ENCODE data around the gene ELMOD1. TPM values are rescaled to one million over a fixed set of nuclear protein-coding genes. Genes with fewer than 3 reads are reported as not detected.

Gene ELMOD1
- total and polyA plus RNA-seq, 4 donors = 0.14 to 0.42 TPM; not detected in 2

DNA sequence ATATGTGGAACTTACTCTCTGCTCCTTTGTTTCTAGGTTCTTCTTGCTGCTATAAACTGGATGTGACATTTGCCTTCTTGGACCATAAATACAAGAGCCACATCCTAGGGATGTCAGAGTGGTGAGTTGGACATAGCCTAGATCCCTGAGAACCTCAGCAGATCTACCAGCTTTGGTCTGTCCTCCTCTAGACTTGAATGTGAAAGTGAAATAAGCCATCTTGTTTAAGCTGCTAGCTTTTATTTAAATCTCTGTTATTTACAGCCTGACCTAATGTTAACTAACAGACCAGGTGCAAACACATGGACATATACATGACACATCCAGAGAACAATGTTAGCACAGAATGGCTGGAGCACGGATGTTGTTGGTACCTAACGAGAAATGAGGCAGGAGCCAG, 85.0 kb downstream of the ELMOD1 start:
- DNase-seq (ENCODE audit: low spot score) = no peak
- H3K4me3 ChIP-seq (ENCODE audit: low read depth in 1 of 3, low read length in 3 of 3) = no peak overlapping the region
- no peaks in the 10 kb centered on the region for H3K27me3 ChIP-seq (ENCODE audit: control insufficient read depth in 4 of 4, insufficient read depth in 4 of 4, low read length in 3 of 4)
- H3K36me3 ChIP-seq (ENCODE audit: control insufficient read depth in 4 of 4, insufficient read depth in 3 of 4, low read depth in 1 of 4, low read length in 3 of 4) = no peaks in the 10 kb centered on the region
- no peak overlapping the region for H3K9ac ChIP-seq (ENCODE audit: low read depth in 1 of 2, low read length in 2 of 2)
- WGBS = 89% methylated on average over 2 of the region's 2 CpGs
- no peak overlapping the region for H3K27ac ChIP-seq (ENCODE audit: low read depth in 1 of 2, low read length in 2 of 2)
- TF ChIP-seq YY1 (IDR thresholded peaks at IDR 0.05) (no peak), HNF4A (conservative IDR thresholded peaks at IDR 0.05) (no peak), RAD21 (IDR thresholded peaks at IDR 0.05) (no peak), TAF1 (conservative IDR thresholded peaks at IDR 0.05) (no peak), FOXA1 (IDR thresholded peaks at IDR 0.05) (no peak), RXRA (IDR thresholded peaks at IDR 0.05) (no peak), GABPA (IDR thresholded peaks at IDR 0.05 in 1 of 2, conservative IDR thresholded peaks at IDR 0.05 in 1 of 2) (no peak), NR2F2 (IDR thresholded peaks at IDR 0.05) (no peak), EGR1 (IDR thresholded peaks at IDR 0.05; ENCODE audit: low read depth in 2 of 2) (no peak)
- TF ChIP-seq, protein P1, sequence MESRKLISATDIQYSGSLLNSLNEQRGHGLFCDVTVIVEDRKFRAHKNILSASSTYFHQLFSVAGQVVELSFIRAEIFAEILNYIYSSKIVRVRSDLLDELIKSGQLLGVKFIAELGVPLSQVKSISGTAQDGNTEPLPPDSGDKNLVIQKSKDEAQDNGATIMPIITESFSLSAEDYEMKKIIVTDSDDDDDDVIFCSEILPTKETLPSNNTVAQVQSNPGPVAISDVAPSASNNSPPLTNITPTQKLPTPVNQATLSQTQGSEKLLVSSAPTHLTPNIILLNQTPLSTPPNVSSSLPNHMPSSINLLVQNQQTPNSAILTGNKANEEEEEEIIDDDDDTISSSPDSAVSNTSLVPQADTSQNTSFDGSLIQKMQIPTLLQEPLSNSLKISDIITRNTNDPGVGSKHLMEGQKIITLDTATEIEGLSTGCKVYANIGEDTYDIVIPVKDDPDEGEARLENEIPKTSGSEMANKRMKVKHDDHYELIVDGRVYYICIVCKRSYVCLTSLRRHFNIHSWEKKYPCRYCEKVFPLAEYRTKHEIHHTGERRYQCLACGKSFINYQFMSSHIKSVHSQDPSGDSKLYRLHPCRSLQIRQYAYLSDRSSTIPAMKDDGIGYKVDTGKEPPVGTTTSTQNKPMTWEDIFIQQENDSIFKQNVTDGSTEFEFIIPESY (IDR thresholded peaks at IDR 0.05) = no peak
- TF ChIP-seq, protein P2, sequence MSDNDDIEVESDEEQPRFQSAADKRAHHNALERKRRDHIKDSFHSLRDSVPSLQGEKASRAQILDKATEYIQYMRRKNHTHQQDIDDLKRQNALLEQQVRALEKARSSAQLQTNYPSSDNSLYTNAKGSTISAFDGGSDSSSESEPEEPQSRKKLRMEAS (IDR thresholded peaks at IDR 0.05) = no peak
- TF ChIP-seq, protein P3, sequence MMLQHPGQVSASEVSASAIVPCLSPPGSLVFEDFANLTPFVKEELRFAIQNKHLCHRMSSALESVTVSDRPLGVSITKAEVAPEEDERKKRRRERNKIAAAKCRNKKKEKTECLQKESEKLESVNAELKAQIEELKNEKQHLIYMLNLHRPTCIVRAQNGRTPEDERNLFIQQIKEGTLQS (IDR thresholded peaks at IDR 0.05) = no peak
- TF ChIP-seq, protein P4, sequence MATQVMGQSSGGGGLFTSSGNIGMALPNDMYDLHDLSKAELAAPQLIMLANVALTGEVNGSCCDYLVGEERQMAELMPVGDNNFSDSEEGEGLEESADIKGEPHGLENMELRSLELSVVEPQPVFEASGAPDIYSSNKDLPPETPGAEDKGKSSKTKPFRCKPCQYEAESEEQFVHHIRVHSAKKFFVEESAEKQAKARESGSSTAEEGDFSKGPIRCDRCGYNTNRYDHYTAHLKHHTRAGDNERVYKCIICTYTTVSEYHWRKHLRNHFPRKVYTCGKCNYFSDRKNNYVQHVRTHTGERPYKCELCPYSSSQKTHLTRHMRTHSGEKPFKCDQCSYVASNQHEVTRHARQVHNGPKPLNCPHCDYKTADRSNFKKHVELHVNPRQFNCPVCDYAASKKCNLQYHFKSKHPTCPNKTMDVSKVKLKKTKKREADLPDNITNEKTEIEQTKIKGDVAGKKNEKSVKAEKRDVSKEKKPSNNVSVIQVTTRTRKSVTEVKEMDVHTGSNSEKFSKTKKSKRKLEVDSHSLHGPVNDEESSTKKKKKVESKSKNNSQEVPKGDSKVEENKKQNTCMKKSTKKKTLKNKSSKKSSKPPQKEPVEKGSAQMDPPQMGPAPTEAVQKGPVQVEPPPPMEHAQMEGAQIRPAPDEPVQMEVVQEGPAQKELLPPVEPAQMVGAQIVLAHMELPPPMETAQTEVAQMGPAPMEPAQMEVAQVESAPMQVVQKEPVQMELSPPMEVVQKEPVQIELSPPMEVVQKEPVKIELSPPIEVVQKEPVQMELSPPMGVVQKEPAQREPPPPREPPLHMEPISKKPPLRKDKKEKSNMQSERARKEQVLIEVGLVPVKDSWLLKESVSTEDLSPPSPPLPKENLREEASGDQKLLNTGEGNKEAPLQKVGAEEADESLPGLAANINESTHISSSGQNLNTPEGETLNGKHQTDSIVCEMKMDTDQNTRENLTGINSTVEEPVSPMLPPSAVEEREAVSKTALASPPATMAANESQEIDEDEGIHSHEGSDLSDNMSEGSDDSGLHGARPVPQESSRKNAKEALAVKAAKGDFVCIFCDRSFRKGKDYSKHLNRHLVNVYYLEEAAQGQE (IDR thresholded peaks at IDR 0.05) = no peak
- TF ChIP-seq, protein P5, sequence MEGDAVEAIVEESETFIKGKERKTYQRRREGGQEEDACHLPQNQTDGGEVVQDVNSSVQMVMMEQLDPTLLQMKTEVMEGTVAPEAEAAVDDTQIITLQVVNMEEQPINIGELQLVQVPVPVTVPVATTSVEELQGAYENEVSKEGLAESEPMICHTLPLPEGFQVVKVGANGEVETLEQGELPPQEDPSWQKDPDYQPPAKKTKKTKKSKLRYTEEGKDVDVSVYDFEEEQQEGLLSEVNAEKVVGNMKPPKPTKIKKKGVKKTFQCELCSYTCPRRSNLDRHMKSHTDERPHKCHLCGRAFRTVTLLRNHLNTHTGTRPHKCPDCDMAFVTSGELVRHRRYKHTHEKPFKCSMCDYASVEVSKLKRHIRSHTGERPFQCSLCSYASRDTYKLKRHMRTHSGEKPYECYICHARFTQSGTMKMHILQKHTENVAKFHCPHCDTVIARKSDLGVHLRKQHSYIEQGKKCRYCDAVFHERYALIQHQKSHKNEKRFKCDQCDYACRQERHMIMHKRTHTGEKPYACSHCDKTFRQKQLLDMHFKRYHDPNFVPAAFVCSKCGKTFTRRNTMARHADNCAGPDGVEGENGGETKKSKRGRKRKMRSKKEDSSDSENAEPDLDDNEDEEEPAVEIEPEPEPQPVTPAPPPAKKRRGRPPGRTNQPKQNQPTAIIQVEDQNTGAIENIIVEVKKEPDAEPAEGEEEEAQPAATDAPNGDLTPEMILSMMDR (IDR thresholded peaks at IDR 0.05; ENCODE audit: low read depth, low read length, missing input control) = no peak
- no peaks in the 10 kb centered on the region for H3K9me3 ChIP-seq (ENCODE audit: control insufficient read depth in 4 of 4, low read length in 3 of 4)
- no peaks in the 10 kb centered on the region for H3K4me1 ChIP-seq (ENCODE audit: control insufficient read depth in 4 of 4, insufficient read depth in 4 of 4, low read length in 3 of 4)

DNA sequence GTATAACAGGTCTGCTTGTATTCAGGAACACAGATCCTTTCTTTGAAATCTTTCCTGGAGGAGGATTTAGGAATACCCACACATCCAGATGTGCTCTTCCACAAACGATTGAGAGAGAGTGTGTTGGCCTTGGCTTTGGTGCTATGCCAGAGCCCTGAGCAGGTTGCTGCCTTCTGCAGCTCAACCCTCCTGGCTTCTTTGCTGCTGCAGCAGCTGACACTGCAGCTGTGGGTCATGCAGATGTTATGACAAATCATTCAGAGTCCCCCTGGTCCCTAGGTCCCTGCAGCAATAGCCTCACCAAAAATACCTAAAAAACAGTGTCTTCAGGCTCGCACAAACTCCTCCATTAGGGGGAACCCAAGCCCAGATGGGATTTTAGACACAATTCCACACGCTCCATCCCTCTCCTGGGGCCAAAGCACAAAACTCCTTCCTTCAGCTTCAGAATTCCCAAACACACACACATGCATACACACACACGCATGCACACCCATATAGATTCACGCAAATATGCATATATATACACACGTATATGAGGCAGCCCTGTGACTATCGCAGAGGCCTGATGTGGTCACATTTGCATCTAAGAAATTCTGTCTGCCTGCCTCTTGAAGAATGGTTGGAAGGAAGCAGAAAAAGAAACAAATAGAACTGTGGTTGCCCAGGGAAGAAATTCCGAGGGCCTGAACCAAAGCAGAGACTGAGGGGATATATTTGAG, 85.5 kb downstream of the ELMOD1 start:
- Histone ChIP-seq H3K36me3 (ENCODE audit: control insufficient read depth in 4 of 4, insufficient read depth in 3 of 4, low read depth in 1 of 4, low read length in 3 of 4) (no peaks in the 10 kb centered on the region), H3K4me1 (ENCODE audit: control insufficient read depth in 4 of 4, insufficient read depth in 4 of 4, low read length in 3 of 4) (no peaks in the 10 kb centered on the region), H3K9ac (ENCODE audit: low read depth in 1 of 2, low read length in 2 of 2) (no peak overlapping the region), H3K9me3 (ENCODE audit: control insufficient read depth in 4 of 4, low read length in 3 of 4) (no peaks in the 10 kb centered on the region), H3K27me3 (ENCODE audit: control insufficient read depth in 4 of 4, insufficient read depth in 4 of 4, low read length in 3 of 4) (no peaks in the 10 kb centered on the region), H3K4me3 (ENCODE audit: low read depth in 1 of 3, low read length in 3 of 3) (no peak overlapping the region), H3K27ac (ENCODE audit: low read depth in 1 of 2, low read length in 2 of 2) (no peak overlapping the region)
- no peak for TF ChIP-seq YY1 (IDR thresholded peaks at IDR 0.05)
- TF ChIP-seq, protein P1 (IDR thresholded peaks at IDR 0.05) = no peak
- no peak for TF ChIP-seq EGR1 (IDR thresholded peaks at IDR 0.05; ENCODE audit: low read depth in 2 of 2)
- no peak for TF ChIP-seq NR2F2 (IDR thresholded peaks at IDR 0.05)
- TF ChIP-seq, protein P5 (IDR thresholded peaks at IDR 0.05; ENCODE audit: low read depth, low read length, missing input control) = no peak
- TF ChIP-seq TAF1 (conservative IDR thresholded peaks at IDR 0.05) = no peak
- TF ChIP-seq, protein P3 (IDR thresholded peaks at IDR 0.05) = no peak
- DNase-seq (ENCODE audit: low spot score) = no peak
- WGBS = 82% methylated on average over 8 of the region's 8 CpGs
